GM20431 (cell line): ENCODE measurements around the gene SLC2A4RG.

Source experiments
- in situ Hi-C: fragments of 300-500 bp; cut with MseI, MboI; formaldehyde crosslinking; loops from one replicate; pipeline ENCODE4 v1.15.0; 2020; ENCODE audit warnings: low sequenced_read_pairs; ENCODE audit not compliant: unreplicated experiment

SLC2A4RG gene

GRCh38 chr20:63792866-63793265, 53.3 kb downstream of the SLC2A4RG start:
- in situ Hi-C loops: no loop called here
